Measurements from ENCODE around the gene CRKL. TPM values are rescaled to one million over a fixed set of nuclear protein-coding genes. Genes with fewer than 3 reads are reported as not detected.

The CRKL gene
- total RNA-seq, 1 donor from 2014 or later = 59.1 TPM

DNA sequence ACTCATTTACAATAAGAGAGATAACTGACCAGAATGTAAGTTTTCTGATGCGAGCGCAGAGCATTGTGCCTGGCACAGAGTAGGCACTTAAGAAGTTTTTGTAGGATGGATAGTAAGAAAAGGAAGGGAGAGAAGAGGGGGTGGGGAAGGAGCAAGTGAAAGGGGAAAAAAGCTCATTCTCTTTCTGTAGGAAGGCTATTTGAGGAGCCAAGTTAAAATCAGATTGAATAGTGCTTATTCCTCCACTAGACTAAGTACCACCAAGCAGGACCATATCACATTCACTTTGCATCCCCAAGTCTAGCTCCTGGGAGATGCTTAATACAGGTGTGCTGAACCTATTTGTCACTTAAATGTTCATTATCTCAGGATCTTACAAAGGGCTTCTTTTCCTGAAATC, 14.1 kb upstream of the CRKL start:
- Mint-ChIP-seq H3K27me3 (ENCODE audit: unreplicated experiment) (no peaks in the 10 kb centered on the region), H3K4me3 (ENCODE audit: unreplicated experiment) (no peak overlapping the region), H3K4me1 (ENCODE audit: unreplicated experiment) (no peaks in the 10 kb centered on the region), H3K36me3 (ENCODE audit: low read depth, unreplicated experiment) (no peaks in the 10 kb centered on the region), H3K27ac (ENCODE audit: unreplicated experiment) (no peak overlapping the region), H3K9me3 (ENCODE audit: unreplicated experiment) (no peaks in the 10 kb centered on the region)
- no peak for DNase-seq (ENCODE audit: low spot score)
- TF ChIP-seq, protein P1, sequence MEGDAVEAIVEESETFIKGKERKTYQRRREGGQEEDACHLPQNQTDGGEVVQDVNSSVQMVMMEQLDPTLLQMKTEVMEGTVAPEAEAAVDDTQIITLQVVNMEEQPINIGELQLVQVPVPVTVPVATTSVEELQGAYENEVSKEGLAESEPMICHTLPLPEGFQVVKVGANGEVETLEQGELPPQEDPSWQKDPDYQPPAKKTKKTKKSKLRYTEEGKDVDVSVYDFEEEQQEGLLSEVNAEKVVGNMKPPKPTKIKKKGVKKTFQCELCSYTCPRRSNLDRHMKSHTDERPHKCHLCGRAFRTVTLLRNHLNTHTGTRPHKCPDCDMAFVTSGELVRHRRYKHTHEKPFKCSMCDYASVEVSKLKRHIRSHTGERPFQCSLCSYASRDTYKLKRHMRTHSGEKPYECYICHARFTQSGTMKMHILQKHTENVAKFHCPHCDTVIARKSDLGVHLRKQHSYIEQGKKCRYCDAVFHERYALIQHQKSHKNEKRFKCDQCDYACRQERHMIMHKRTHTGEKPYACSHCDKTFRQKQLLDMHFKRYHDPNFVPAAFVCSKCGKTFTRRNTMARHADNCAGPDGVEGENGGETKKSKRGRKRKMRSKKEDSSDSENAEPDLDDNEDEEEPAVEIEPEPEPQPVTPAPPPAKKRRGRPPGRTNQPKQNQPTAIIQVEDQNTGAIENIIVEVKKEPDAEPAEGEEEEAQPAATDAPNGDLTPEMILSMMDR (IDR thresholded peaks at IDR 0.05; ENCODE audit: unreplicated experiment) = no peak

- H3K27me3 Mint-ChIP-seq (ENCODE audit: unreplicated experiment) = no peaks in the 10 kb centered on the region
- TF ChIP-seq, protein P1 (IDR thresholded peaks at IDR 0.05; ENCODE audit: unreplicated experiment) = no peak
Measured at GRCh38 chr22:20904008-20904979, 12.9 kb upstream of the CRKL start.

GRCh38 chr22:20904980-20905355, 12.2 kb upstream of the CRKL start:
- no peaks in the 10 kb centered on the region for H3K4me1 Mint-ChIP-seq (ENCODE audit: unreplicated experiment)
- no peak overlapping the region for H3K27ac Mint-ChIP-seq (ENCODE audit: unreplicated experiment)
- H3K9me3 Mint-ChIP-seq (ENCODE audit: unreplicated experiment) = no peaks in the 10 kb centered on the region

More at GRCh38 chr22:20904008-20904979, 12.9 kb upstream of the CRKL start:
- Mint-ChIP-seq H3K27ac (ENCODE audit: unreplicated experiment) (no peak overlapping the region), H3K4me1 (ENCODE audit: unreplicated experiment) (no peaks in the 10 kb centered on the region), H3K9me3 (ENCODE audit: unreplicated experiment) (no peaks in the 10 kb centered on the region), H3K4me3 (ENCODE audit: unreplicated experiment) (no peak overlapping the region), H3K36me3 (ENCODE audit: low read depth, unreplicated experiment) (no peaks in the 10 kb centered on the region)
- DNase-seq (ENCODE audit: low spot score) = no peak

DNA sequence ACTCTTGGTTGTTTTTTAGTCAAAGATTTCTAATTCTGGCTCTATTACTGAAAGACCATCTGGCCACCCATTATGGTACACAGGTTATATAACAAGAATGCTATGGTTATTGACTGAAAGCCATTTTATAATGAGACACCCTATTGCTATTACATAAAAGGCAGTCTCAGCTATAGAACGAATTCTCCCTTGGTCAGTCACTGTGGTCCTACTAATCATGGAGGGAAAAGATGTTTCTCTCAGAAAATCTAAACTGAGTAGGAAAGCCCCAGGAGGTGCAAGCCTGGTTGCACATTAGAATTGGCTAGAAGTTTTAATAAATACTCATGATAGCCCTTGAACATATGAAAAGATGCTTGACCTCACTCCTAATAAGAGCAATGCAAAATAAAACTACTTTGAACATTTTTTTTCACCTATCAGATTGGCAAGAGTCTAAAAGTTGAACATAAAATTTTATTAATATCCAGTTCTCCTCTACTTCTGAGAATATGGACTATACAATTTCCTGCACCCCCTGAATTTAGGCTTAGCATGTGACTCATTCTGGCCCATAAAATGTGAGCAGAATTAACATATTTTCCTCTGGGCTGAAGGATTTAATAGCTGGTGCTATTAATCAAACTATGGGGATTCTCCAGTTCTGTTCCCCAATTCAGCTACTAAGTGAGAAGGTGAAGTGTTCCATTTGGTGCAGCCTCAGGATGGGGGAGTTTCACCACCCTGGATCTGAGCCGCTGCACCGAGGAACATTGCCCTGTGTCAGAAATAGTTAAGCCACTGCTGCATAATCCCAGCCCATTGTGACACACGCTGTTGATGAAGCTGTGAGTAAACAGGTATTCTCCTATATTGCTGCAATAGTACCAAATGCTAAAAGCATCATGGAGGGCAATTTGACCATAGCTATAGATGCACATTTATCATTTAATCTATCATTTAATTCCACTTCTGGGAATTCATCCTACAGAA, 11.5 kb upstream of the CRKL start:
- no peak for DNase-seq (ENCODE audit: low spot score)
- no peak overlapping the region for H3K4me3 Mint-ChIP-seq (ENCODE audit: unreplicated experiment)
- H3K36me3 Mint-ChIP-seq (ENCODE audit: low read depth, unreplicated experiment) = no peaks in the 10 kb centered on the region
- H3K27me3 Mint-ChIP-seq (ENCODE audit: unreplicated experiment) = no peaks in the 10 kb centered on the region
- H3K9me3 Mint-ChIP-seq (ENCODE audit: unreplicated experiment) = no peaks in the 10 kb centered on the region
- TF ChIP-seq, protein P1 (IDR thresholded peaks at IDR 0.05; ENCODE audit: unreplicated experiment) = no peak
- H3K4me1 Mint-ChIP-seq (ENCODE audit: unreplicated experiment) = no peaks in the 10 kb centered on the region
- no peak overlapping the region for H3K27ac Mint-ChIP-seq (ENCODE audit: unreplicated experiment)

More at GRCh38 chr22:20904980-20905355, 12.2 kb upstream of the CRKL start:
- H3K27me3 Mint-ChIP-seq (ENCODE audit: unreplicated experiment) = no peaks in the 10 kb centered on the region
- no peak overlapping the region for H3K4me3 Mint-ChIP-seq (ENCODE audit: unreplicated experiment)
- no peaks in the 10 kb centered on the region for H3K36me3 Mint-ChIP-seq (ENCODE audit: low read depth, unreplicated experiment)
- no peak for DNase-seq (ENCODE audit: low spot score)
- TF ChIP-seq, protein P1 (IDR thresholded peaks at IDR 0.05; ENCODE audit: unreplicated experiment) = no peak

Measured in endothelial cell (in vitro differentiated cells).